Smooth muscle cell (in vitro differentiated cells): ENCODE data around the gene GPAT3. TPM values are rescaled to one million over a fixed set of nuclear protein-coding genes. Genes with fewer than 3 reads are reported as not detected.

ENCODE experiments used
- DNase-seq: peaks from one replicate; lab custom pipeline; 2025; ENCODE audit not compliant: unreplicated experiment; lab: John Stamatoyannopoulos, UW
- H2AFZ ChIP-seq: fragments of 200-600 bp; sonication (generic); 2 replicates; pipeline ENCODE4 v1.6.0; 2016; ENCODE audit warnings: antibody characterized with exemption, low read depth, mild to moderate bottlenecking
- H3F3A ChIP-seq: fragments of 200-600 bp; sonication (generic); 2 replicates; pipeline ENCODE4 v1.6.0; 2017; ENCODE audit warnings: antibody characterized with exemption, low read depth
- H3K27ac ChIP-seq: fragments of 200-600 bp; sonication (generic); 2 replicates; pipeline ENCODE4 v1.5.1; 2016; ENCODE audit warnings: low read depth, mild to moderate bottlenecking
- H3K27me3 ChIP-seq: fragments of 200-600 bp; sonication (generic); 2 replicates; pipeline ENCODE4 v1.6.1; 2016; ENCODE audit warnings: low read depth, mild to moderate bottlenecking
- H3K36me3 ChIP-seq: fragments of 200-600 bp; sonication (generic); 2 replicates; pipeline ENCODE4 v1.5.1; 2016; ENCODE audit warnings: low read depth
- H3K4me1 ChIP-seq: fragments of 200-600 bp; sonication (generic); 2 replicates; pipeline ENCODE4 v1.5.1; 2016; ENCODE audit warnings: low read depth
- H3K4me2 ChIP-seq: fragments of 200-600 bp; sonication (generic); 2 replicates; pipeline ENCODE4 v1.6.0; 2016; ENCODE audit warnings: mild to moderate bottlenecking
- H3K4me3 ChIP-seq: fragments of 200-600 bp; sonication (generic); 2 replicates; pipeline ENCODE4 v1.5.1; 2016; ENCODE audit warnings: mild to moderate bottlenecking
- H3K79me2 ChIP-seq: fragments of 200-600 bp; sonication (generic); 2 replicates; pipeline ENCODE4 v1.6.0; 2016; ENCODE audit warnings: low read depth, mild to moderate bottlenecking
- H3K9ac ChIP-seq: fragments of 200-600 bp; sonication (generic); 2 replicates; pipeline ENCODE4 v1.6.0; 2016; ENCODE audit warnings: low read depth
- H3K9me3 ChIP-seq: fragments of 200-600 bp; sonication (generic); replicated peaks from 2 replicates; pipeline ENCODE4 v1.5.1; 2016; ENCODE audit warnings: low read depth
- H4K20me1 ChIP-seq: fragments of 200-600 bp; sonication (generic); 2 replicates; pipeline ENCODE4 v1.6.0; 2016; ENCODE audit warnings: low read depth
- WGBS: methylation state at CpG from one replicate; pipeline ENCODE4 v1.1.7; 2016; ENCODE audit warnings: low lambda C conversion rate; 5-methylcytosine and 5-hydroxymethylcytosine counted together
- polyA plus RNA-seq: library from polyadenylated mRNA; unstranded; fragments of >200 nt; fragmentation: Nextera tagmentation; extraction: Ambion mirVana; gene quantifications from 2 replicates; pipeline ENCODE4 v1.2.1, GENCODE V29; 2016
- total RNA-seq: library from RNA; depleted of rRNA; stranded (reverse); fragments of >200 nt; gene quantifications from 2 replicates; pipeline ENCODE4 v1.2.3, GENCODE V29; 2014
- TF ChIP-seq, protein P1 (sequence below): fragments of 200-600 bp; sonication (generic); IDR thresholded peaks from 2 replicates; pipeline ENCODE4 v1.5.1; 2017; ENCODE audit warnings: borderline replicate concordance, mild to moderate bottlenecking, antibody characterized with exemption; ENCODE audit not compliant: insufficient read depth, poor library complexity, severe bottlenecking

GPAT3 gene
- total and polyA plus RNA-seq, 2 experiments from 2014 or later: 0.27 to 0.67 TPM

DNA sequence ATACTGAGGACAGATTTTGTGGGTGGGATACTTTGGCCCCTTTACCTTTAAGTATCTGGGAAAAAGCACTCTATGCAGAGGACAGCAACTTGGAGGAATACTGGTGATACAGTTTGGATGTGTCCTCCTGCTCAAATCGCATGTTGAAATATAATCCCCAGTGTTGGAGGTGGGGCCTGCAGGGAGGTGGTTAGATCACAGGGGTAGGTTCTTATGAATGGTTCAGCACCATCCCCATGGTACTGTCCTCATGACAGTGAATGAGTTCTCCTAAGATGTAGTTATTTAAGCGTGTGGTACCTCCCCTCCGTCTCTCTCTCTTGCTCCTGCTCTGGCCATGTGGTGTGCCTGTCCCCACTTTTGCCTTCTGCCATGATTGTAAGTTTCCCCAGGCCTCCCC is 24.6 kb downstream of the GPAT3 start:
- Histone ChIP-seq H3K27ac (no peak overlapping the region), H4K20me1 (no peaks in the 10 kb centered on the region), H3F3A (no peaks in the 10 kb centered on the region), H3K4me3 (no peak overlapping the region), H3K27me3 (no peaks in the 10 kb centered on the region), H3K79me2 (no peaks in the 10 kb centered on the region), H3K36me3 (no peaks in the 10 kb centered on the region), H3K4me2 (no peak overlapping the region), H2AFZ (no peak overlapping the region), H3K4me1 (no peaks in the 10 kb centered on the region), H3K9me3 (no peaks in the 10 kb centered on the region), H3K9ac (no peak overlapping the region)
- DNase-seq: no peak
- 98% methylated on average over 3 of the region's 3 CpGs for WGBS
- TF ChIP-seq, protein P1, sequence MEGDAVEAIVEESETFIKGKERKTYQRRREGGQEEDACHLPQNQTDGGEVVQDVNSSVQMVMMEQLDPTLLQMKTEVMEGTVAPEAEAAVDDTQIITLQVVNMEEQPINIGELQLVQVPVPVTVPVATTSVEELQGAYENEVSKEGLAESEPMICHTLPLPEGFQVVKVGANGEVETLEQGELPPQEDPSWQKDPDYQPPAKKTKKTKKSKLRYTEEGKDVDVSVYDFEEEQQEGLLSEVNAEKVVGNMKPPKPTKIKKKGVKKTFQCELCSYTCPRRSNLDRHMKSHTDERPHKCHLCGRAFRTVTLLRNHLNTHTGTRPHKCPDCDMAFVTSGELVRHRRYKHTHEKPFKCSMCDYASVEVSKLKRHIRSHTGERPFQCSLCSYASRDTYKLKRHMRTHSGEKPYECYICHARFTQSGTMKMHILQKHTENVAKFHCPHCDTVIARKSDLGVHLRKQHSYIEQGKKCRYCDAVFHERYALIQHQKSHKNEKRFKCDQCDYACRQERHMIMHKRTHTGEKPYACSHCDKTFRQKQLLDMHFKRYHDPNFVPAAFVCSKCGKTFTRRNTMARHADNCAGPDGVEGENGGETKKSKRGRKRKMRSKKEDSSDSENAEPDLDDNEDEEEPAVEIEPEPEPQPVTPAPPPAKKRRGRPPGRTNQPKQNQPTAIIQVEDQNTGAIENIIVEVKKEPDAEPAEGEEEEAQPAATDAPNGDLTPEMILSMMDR: no peak

DNA sequence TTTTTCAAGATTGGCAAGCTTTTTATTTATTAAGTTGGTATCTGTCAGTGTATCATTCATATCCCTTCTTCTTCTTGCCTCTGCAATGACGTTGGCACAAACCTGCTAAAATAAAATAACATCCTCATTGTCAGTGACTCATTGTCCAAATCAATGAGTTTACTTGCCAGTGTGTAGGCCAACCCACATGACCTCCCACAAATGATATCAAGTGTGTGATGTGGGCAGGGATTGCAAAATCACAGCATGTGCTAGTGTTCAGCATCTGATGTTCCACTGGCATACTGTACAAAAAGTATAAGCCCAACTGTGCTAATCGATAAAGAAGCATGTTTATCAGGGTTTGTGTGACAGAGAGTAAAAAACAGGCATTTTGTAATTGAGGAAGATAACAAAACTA is 25.5 kb downstream of the GPAT3 start:
- H3K4me1 ChIP-seq: no peaks in the 10 kb centered on the region
- no peak overlapping the region for H2AFZ ChIP-seq
- no peak overlapping the region for H3K4me2 ChIP-seq
- H3K27me3 ChIP-seq: no peaks in the 10 kb centered on the region
- no peaks in the 10 kb centered on the region for H3K79me2 ChIP-seq
- H3K36me3 ChIP-seq: no peaks in the 10 kb centered on the region
- TF ChIP-seq, protein P1: no peak
- DNase-seq: no peak
- no peaks in the 10 kb centered on the region for H4K20me1 ChIP-seq
- no peak overlapping the region for H3K4me3 ChIP-seq
- no peaks in the 10 kb centered on the region for H3K9me3 ChIP-seq
- WGBS: 43% methylated on average over 2 of the region's 2 CpGs
- no peaks in the 10 kb centered on the region for H3F3A ChIP-seq
- no peak overlapping the region for H3K27ac ChIP-seq
- no peak overlapping the region for H3K9ac ChIP-seq

DNA sequence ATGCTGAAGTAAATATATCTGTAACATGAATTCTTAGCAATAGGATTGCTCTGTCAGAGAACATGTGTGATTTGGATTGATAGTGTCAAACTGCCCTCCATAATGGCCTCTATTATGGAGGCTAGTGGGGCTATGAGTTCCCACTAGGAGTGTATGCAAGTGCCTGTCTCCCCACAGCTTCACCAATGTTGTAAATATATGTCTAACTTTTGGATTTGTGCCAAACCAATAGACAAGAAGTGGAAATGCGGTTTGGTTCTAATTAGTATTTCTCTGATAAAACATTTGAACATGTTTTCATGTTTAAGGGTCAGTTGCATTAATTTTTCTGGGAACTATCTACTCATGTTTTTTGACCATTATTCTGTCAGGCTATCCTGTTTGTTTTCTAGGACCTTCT is 28.1 kb downstream of the GPAT3 start:
- WGBS: 93% methylated on average over 1 of the region's 1 CpG
- H3F3A ChIP-seq: no peaks in the 10 kb centered on the region

DNA sequence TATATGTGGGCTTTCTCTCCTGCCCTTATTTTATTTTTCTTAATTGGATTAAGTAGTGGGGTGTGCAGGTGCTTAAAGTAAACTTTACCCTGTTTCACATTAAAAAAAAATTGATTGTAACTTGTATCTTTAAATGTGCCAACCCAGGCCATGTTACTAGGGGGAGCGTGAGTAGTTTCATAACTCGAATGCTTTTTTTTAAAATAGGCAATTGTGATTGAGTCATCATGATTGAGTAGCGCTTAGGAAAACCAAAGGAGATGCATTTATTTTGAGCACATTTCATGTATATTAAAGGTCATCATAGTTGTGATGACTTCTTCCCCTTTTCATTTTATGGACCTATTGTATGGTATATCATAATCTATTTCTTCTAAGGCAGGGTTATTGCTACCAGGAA is 32.2 kb downstream of the GPAT3 start:
- Histone ChIP-seq H3K9ac (no peak overlapping the region), H3K79me2 (no peaks in the 10 kb centered on the region), H3K4me2 (no peak overlapping the region), H3K9me3 (no peaks in the 10 kb centered on the region), H3K27ac (no peak overlapping the region), H2AFZ (no peak overlapping the region), H3F3A (no peaks in the 10 kb centered on the region), H3K27me3 (no peaks in the 10 kb centered on the region), H3K4me3 (no peak overlapping the region), H4K20me1 (no peaks in the 10 kb centered on the region), H3K36me3 (no peaks in the 10 kb centered on the region), H3K4me1 (no peaks in the 10 kb centered on the region)
- DNase-seq: no peak
- TF ChIP-seq, protein P1: no peak
- 95% methylated on average over 3 of the region's 3 CpGs for WGBS

More for the DNA sequence above, 28.1 kb downstream of the GPAT3 start:
- Histone ChIP-seq H3K36me3 (no peaks in the 10 kb centered on the region), H3K27ac (no peak overlapping the region), H2AFZ (no peak overlapping the region), H3K4me1 (no peaks in the 10 kb centered on the region), H3K9me3 (no peaks in the 10 kb centered on the region), H3K4me3 (no peak overlapping the region), H3K4me2 (no peak overlapping the region), H3K27me3 (no peaks in the 10 kb centered on the region), H3K79me2 (no peaks in the 10 kb centered on the region), H3K9ac (no peak overlapping the region), H4K20me1 (no peaks in the 10 kb centered on the region)
- DNase-seq: no peak
- TF ChIP-seq, protein P1: no peak
